ENCODE measurements around the gene SKA3. TPM values are rescaled to one million over a fixed set of nuclear protein-coding genes. Genes with fewer than 3 reads are reported as not detected.

Gene SKA3
- total and polyA plus RNA-seq, 2 of the 13 experiments (the other 11 are each of a cell fraction or from before 2014, with no cell fraction given) = 7.2 to 10.8 TPM

GRCh38 chr13:21176215-21176981 is at the start of gene SKA3, which contains the start of gene MRPL57 (continued):
- peak; percentile 44; the same call in 1 of the 2 replicates for TF ChIP-seq ZNF367 (CRISPR knock-in tag; IDR thresholded peaks at IDR 0.05; ENCODE audit: borderline replicate concordance)
- peak; percentile 49; the same call in 1 of the 2 replicates for TF ChIP-seq ESRRA (CRISPR knock-in tag; IDR thresholded peaks at IDR 0.05; ENCODE audit: low read depth)
- TF ChIP-seq SRY (CRISPR knock-in tag; IDR thresholded peaks at IDR 0.05) = peak; percentile 77
- TF ChIP-seq ZNF644 (CRISPR knock-in tag; IDR thresholded peaks at IDR 0.05; ENCODE audit: low read depth) = 0 out of 2 replicates have a peak, but pooled peaks have one; percentile 27
- peak; percentile 80; the same call in 1 of the 2 replicates for TF ChIP-seq IKZF5 (CRISPR knock-in tag; IDR thresholded peaks at IDR 0.05)
- peak; percentile 64; the same call in 1 of the 2 replicates for TF ChIP-seq ZZZ3 (CRISPR knock-in tag; IDR thresholded peaks at IDR 0.05; ENCODE audit: borderline replicate concordance)
- TF ChIP-seq HOXA5 (CRISPR knock-in tag; IDR thresholded peaks at IDR 0.05) = peak; percentile 93
- TF ChIP-seq ZNF776 (CRISPR knock-in tag; IDR thresholded peaks at IDR 0.05) = peak; percentile 88
- TF ChIP-seq POLR2G (IDR thresholded peaks at IDR 0.05; ENCODE audit: low read depth, low read length) = peak; percentile 99
- TF ChIP-seq LRRFIP1 (CRISPR knock-in tag; conservative IDR thresholded peaks at IDR 0.05) = 0 out of 2 replicates have a peak, but pooled peaks have one; percentile 38
- TF ChIP-seq HDAC1 (CRISPR knock-in tag; IDR thresholded peaks at IDR 0.05) = peak; percentile 99
- peak; percentile 51; the same call in 1 of the 2 replicates for TF ChIP-seq ZNF275 (CRISPR knock-in tag; IDR thresholded peaks at IDR 0.05; ENCODE audit: borderline replicate concordance)
- no peak for TF ChIP-seq ZNF282 (IDR thresholded peaks at IDR 0.05; ENCODE audit: partially characterized antibody)
- no peak for TF ChIP-seq SMARCE1 (IDR thresholded peaks at IDR 0.05; ENCODE audit: borderline replicate concordance)
- TF ChIP-seq ZNF33A (CRISPR knock-in tag; IDR thresholded peaks at IDR 0.05; ENCODE audit: borderline replicate concordance) = 0 out of 2 replicates have a peak, but pooled peaks have one; percentile 14
- TF ChIP-seq ZNF337 (CRISPR knock-in tag; IDR thresholded peaks at IDR 0.05; ENCODE audit: borderline replicate concordance, low read depth) = 0 out of 2 replicates have a peak, but pooled peaks have one; percentile 57
- peak; percentile 72 for TF ChIP-seq ZNF563 (CRISPR knock-in tag; IDR thresholded peaks at IDR 0.05)
- TF ChIP-seq FOXA3 (CRISPR knock-in tag; IDR thresholded peaks at IDR 0.05) = peak; percentile 41
- no peak for TF ChIP-seq ZNF235 (CRISPR knock-in tag; IDR thresholded peaks at IDR 0.05; ENCODE audit: borderline replicate concordance)
- TF ChIP-seq SMAD9 (CRISPR knock-in tag; IDR thresholded peaks at IDR 0.05) = no peak
- TF ChIP-seq ZNF329 (CRISPR knock-in tag; IDR thresholded peaks at IDR 0.05; ENCODE audit: low read depth) = peak; percentile 82; the same call in 1 of the 2 replicates
- peak; percentile 11; the same call in 1 of the 2 replicates for TF ChIP-seq ZNF225 (CRISPR knock-in tag; IDR thresholded peaks at IDR 0.05)
- peak; percentile 93 for TF ChIP-seq HNF1B (CRISPR knock-in tag; IDR thresholded peaks at IDR 0.05)
